Measurements from ENCODE around the gene RUFY4.

Gene RUFY4

GRCh38 chr2:218125095-218125494 lies 56.0 kb downstream of the RUFY4 start:
- no peaks in the 10 kb centered on the region for H3K9me3 ChIP-seq (ENCODE audit: control insufficient read depth, insufficient read depth, low read length)
- no peaks in the 10 kb centered on the region for H3K36me3 ChIP-seq (ENCODE audit: insufficient read depth, low read length)
- no peak overlapping the region for H3K9ac ChIP-seq (ENCODE audit: low read depth, low read length)
- peaks cover 24% of the 10 kb centered on the region for H3K4me1 ChIP-seq (ENCODE audit: insufficient read depth, low read length)

GRCh38 chr2:218125626-218126080 lies 56.6 kb downstream of the RUFY4 start, which contains the start of gene CXCR2:
CXCR2 (plus strand) TSS chr2:218126028; CDS start chr2:218134802, 8,774 bp downstream.
- Histone ChIP-seq H3K9me3 (ENCODE audit: control insufficient read depth, insufficient read depth, low read length) (no peaks in the 10 kb centered on the region), H3K36me3 (ENCODE audit: insufficient read depth, low read length) (no peaks in the 10 kb centered on the region), H3K9ac (ENCODE audit: low read depth, low read length) (no peak within 1 kb of the TSS), H3K4me1 (ENCODE audit: insufficient read depth, low read length) (peaks cover 24% of the 10 kb centered on the region)

- H3K36me3 ChIP-seq (ENCODE audit: insufficient read depth, low read length), result no peaks in the 10 kb centered on the region
- no peaks in the 10 kb centered on the region for H3K9me3 ChIP-seq (ENCODE audit: control insufficient read depth, insufficient read depth, low read length)
- H3K4me1 ChIP-seq (ENCODE audit: insufficient read depth, low read length), result peaks cover 24% of the 10 kb centered on the region
- no peak overlapping the region for H3K9ac ChIP-seq (ENCODE audit: low read depth, low read length)
These were observed 58.9 kb downstream of the RUFY4 start for GRCh38 chr2:218127929-218128455.

GRCh38 chr2:218128781-218129457 lies 59.9 kb downstream of the RUFY4 start:
- H3K9ac ChIP-seq (ENCODE audit: low read depth, low read length), result no peak overlapping the region
- H3K9me3 ChIP-seq (ENCODE audit: control insufficient read depth, insufficient read depth, low read length), result no peaks in the 10 kb centered on the region

GRCh38 chr2:218129458-218130135 lies 60.5 kb downstream of the RUFY4 start:
- Histone ChIP-seq H3K9me3 (ENCODE audit: control insufficient read depth, insufficient read depth, low read length) (no peaks in the 10 kb centered on the region), H3K36me3 (ENCODE audit: insufficient read depth, low read length) (no peaks in the 10 kb centered on the region), H3K4me1 (ENCODE audit: insufficient read depth, low read length) (peaks cover 24% of the 10 kb centered on the region), H3K9ac (ENCODE audit: low read depth, low read length) (no peak overlapping the region)

More at GRCh38 chr2:218128781-218129457, 59.9 kb downstream of the RUFY4 start:
- H3K36me3 ChIP-seq (ENCODE audit: insufficient read depth, low read length), result no peaks in the 10 kb centered on the region
- peaks cover 24% of the 10 kb centered on the region for H3K4me1 ChIP-seq (ENCODE audit: insufficient read depth, low read length)

- H3K4me1 ChIP-seq (ENCODE audit: insufficient read depth, low read length), result peaks cover 17% of the 10 kb centered on the region
- H3K9me3 ChIP-seq (ENCODE audit: control insufficient read depth, insufficient read depth, low read length), result no peaks in the 10 kb centered on the region
- no peaks in the 10 kb centered on the region for H3K36me3 ChIP-seq (ENCODE audit: insufficient read depth, low read length)
- H3K9ac ChIP-seq (ENCODE audit: low read depth, low read length), result no peak overlapping the region
These were observed 61.3 kb downstream of the RUFY4 start for GRCh38 chr2:218130377-218130776.

- peaks cover 12% of the 10 kb centered on the region for H3K4me1 ChIP-seq (ENCODE audit: insufficient read depth, low read length)
These were observed 61.8 kb downstream of the RUFY4 start for GRCh38 chr2:218130822-218131221.

GRCh38 chr2:218137514-218137913 lies 68.5 kb downstream of the RUFY4 start:
- H3K9me3 ChIP-seq (ENCODE audit: control insufficient read depth, insufficient read depth, low read length), result no peaks in the 10 kb centered on the region
- H3K9ac ChIP-seq (ENCODE audit: low read depth, low read length), result no peak overlapping the region
- H3K36me3 ChIP-seq (ENCODE audit: insufficient read depth, low read length), result no peaks in the 10 kb centered on the region
- H3K4me1 ChIP-seq (ENCODE audit: insufficient read depth, low read length), result 0 out of 2 replicates have a peak, but pooled peaks cover 3% of the 10 kb centered on the region

More at GRCh38 chr2:218130822-218131221, 61.8 kb downstream of the RUFY4 start:
- no peaks in the 10 kb centered on the region for H3K36me3 ChIP-seq (ENCODE audit: insufficient read depth, low read length)
- H3K9me3 ChIP-seq (ENCODE audit: control insufficient read depth, insufficient read depth, low read length), result no peaks in the 10 kb centered on the region
- H3K9ac ChIP-seq (ENCODE audit: low read depth, low read length), result no peak overlapping the region

GRCh38 chr2:218138047-218138446 lies 69.0 kb downstream of the RUFY4 start:
- H3K4me1 ChIP-seq (ENCODE audit: insufficient read depth, low read length), result 0 out of 2 replicates have a peak, but pooled peaks cover 3% of the 10 kb centered on the region
- H3K9me3 ChIP-seq (ENCODE audit: control insufficient read depth, insufficient read depth, low read length), result no peaks in the 10 kb centered on the region
- H3K36me3 ChIP-seq (ENCODE audit: insufficient read depth, low read length), result no peaks in the 10 kb centered on the region
- H3K9ac ChIP-seq (ENCODE audit: low read depth, low read length), result no peak overlapping the region
